Stimulated activated CD8-positive, alpha-beta memory T cell treated with anti-CD3 and anti-CD28 coated beads, Interleukin-4, amount 100 ng/mL, for 4 hours (primary cell): ENCODE data around the gene SEPTIN6.
A peak's percentile ranks its signal among the peaks of the same experiment; 100 is the strongest.

Experiments
- DNase-seq, 2 donors: peaks; one replicate each; pipeline ENCODE4 v3.0.0-alpha.2; 2020; ENCODE audit warnings: low read depth in 2 of 2, low spot score in 1 of 2

Gene SEPTIN6

DNA sequence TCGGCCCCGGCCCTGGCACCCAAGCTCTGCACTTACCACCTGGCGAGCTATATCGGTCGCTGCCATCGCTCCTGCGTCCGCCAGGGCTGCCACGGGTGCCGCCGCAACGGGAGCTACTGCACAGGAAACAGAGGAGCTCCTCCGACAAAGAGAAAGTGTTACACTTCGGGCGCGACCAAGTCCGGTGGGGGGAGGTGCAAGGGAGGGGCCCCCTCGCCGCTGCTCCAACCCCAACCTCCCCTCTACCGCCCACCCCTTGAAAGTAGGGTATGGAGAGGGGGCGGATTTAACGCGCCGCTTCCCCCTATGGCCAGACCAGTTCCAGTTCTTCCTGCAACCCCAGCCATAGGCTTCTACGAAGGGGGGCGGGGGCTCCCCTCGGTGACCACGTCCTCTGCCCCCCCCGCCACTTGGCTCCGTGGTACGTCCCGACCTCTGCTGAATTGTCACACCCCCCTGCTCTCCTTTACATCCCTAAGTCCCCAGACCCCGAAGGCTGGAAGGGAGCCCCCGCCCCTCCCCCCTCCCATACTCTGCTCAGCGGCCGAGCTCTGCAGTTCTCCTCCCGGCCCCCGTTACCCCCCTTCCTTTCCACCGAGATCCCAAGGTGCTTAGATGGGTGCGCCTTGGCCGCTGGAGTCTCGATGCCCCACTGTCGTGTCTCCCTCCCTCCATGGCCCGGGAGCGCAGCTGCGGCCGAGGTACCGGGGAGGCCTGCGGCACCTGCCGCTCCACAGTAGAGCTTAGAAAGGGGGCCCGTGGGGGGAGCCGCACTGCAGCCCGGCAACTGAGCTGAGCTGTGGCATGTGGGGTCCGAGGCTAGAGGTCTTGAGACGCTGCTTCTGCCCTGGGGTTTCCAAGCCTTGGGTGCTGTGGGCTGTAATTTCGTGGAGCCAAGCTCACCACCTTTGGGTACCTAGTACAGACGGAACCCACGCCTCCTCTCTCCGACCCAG, at the start of gene SEPTIN6:
Gene SEPTIN6, minus strand, starts transcription at position 129 of the 956 bp plus-strand sequence. Its CDS starts 63 bp downstream, at position 66.
- peak; percentile 35 to 74 for DNase-seq

GRCh38 chrX:119738742-119739141, 45.8 kb upstream of the SEPTIN6 start:
- no peak for DNase-seq

DNA sequence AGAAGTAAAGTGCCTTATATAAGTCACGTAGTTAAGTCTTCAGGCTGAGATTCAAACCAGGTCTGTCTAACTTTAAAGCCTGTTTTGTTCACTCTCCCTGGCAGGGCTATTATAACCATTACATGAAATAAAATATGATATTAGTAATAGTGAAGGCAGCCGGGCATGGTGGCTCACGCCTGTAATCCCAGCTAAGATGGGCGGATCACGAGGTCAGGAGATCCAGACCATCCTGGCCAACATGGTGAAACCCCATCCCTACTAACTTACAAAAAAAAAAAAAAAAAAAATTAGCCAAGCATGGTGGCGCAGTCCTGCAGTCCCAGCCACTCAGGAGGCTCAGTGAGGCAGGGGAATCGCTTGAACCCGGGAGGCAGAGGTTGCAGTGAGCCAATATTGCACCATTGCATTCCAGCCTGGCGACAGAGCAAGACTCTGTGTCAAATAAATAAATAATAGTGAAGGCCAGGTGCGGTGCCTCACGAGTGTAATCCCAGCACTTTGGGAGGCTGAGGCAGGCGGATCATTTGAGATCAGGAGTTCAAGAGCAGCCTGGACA, 43.3 kb upstream of the SEPTIN6 start:
- no peak for DNase-seq

- no peak for DNase-seq
Measured at GRCh38 chrX:119735467-119735866, 42.5 kb upstream of the SEPTIN6 start.

- DNase-seq, result no peak
Measured at GRCh38 chrX:119734897-119735339, 42.0 kb upstream of the SEPTIN6 start.

DNA sequence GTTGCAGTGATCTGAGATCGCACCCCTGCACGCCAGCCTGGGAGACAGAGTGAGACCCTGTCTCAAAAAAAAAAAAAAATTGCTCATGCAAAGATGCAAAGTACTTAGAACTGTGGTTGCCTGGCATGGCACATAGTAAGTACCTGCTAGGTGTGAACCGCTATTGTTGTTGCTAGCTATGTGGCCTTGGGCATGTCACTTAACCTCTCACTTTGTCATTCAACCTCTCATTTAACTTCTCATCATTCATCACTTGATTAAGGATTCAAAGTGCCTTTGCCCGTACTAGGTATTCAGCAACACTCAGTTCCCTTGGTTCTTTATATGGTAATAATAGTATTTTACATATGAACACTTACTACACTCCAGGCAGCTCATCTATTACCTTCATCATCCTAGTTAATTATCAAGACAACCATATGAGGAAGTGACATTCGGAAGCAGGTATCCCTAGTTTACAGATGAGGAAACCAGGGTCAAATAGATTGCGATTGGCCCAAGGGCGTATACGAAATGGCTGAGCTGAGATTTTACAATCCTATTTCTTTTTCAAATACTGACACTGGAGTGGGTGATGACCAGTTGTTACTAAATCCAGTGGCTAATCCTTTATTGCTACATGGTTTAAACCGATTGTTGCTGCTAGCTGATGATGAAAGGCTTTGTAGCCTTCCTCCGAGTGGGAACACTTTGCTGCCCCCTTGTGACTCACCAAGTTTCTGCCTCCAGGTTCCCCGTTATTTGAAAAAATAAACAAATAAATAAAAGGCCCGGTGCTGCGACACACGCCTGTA, 36.6 kb upstream of the SEPTIN6 start:
- DNase-seq, result peak; percentile 24

DNA sequence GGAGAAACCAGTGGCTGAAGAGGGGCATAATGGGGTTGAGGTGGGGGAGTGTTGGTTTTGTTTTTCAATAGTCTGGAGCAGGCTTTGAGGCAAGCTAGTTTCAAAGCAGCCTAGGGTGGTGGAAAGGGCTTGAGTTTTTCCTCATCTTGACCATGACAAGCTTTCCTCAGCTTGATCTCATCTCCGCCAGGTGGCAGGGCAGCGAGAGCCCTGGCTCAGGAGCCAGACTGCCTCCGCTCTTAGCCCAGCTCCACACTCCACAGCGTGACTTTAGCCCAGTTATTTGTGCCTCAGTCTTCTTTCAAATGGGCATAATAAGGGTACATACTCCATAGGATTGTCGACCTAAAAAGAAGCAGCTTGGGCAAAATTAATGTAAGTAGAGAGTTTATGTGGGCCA, 35.5 kb upstream of the SEPTIN6 start:
- no peak for DNase-seq

- DNase-seq, result no peak
Measured at GRCh38 chrX:119726900-119727555, 34.1 kb upstream of the SEPTIN6 start.

GRCh38 chrX:119721926-119722325, 29.0 kb upstream of the SEPTIN6 start:
- no peak for DNase-seq

DNA sequence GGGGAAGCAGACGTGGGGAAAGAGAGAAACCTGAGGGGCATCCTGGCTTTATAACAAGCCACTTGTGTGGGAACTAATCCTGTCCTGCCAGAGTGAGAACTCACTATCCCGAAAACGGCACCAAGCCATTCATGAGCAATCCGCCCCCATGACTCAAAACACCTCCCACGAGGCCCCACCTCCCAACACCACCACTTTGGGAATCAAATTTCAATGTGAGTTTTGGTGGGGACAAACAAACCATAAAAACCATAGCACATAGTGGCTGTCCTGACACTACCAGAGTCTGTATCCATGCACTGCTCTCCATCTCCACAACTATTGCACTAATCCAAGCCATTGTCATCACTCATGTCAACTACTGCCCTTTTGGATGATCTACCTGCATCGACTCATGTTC, 28.5 kb upstream of the SEPTIN6 start:
- DNase-seq, result no peak

DNA sequence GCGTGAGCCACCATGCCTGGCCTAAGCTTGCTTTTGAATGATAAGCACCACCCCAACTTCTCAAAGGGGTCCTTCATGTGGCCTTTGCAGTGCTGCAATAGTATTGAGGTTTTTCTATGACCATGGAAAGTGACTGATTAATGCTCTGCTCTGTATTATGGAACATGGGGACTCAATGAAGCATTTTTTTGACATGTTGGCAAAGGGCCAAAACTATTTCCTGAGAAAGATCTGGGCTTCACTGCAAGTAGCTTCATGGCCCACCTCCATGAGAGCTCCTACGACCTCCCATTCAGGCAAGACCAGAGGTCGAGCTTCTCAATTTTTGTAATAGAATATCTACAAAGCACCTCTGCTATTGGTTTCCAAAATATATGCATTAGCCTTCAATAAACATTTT, 16.7 kb upstream of the SEPTIN6 start:
- DNase-seq, result no peak

GRCh38 chrX:119708936-119709335, 16.0 kb upstream of the SEPTIN6 start:
- no peak for DNase-seq

DNA sequence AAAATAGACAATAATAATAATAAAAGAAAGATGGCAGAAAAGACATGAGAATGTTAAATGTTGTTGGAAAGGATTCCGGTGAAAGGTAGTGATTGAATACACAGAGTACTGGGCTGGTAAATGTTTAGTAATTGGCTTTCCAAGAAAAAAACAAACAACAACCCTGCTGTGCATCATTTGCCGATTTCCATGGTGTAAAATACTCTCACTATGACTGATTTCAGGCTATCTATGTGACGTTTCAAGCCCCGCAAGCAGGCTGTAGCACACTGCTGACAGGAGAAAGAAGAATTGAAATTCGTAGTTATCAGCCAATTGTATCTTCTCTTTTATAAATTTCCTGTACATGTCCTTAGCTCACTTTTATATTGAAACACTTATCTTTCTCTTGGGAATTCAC, 13.6 kb upstream of the SEPTIN6 start:
- no peak for DNase-seq

DNA sequence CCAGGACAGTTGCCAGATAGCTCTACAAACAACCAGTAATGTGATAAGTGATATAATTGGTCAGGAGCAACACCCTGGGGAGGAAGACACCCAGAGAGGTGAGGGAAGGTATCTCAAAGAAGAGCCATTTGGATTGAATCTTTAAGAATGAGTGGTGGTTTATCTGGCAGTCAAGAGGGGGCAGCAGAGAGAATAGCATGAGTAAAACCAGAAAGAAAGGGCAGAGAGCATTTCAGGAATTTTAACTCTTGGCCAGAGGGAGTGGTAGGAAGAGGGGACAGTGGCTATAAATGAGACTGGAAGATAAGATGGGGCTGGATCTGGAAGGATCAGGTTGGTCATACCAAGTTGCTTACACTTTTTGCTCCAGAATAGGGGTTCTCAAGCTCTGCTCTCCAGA, 5.9 kb upstream of the SEPTIN6 start:
- DNase-seq, result no peak

DNA sequence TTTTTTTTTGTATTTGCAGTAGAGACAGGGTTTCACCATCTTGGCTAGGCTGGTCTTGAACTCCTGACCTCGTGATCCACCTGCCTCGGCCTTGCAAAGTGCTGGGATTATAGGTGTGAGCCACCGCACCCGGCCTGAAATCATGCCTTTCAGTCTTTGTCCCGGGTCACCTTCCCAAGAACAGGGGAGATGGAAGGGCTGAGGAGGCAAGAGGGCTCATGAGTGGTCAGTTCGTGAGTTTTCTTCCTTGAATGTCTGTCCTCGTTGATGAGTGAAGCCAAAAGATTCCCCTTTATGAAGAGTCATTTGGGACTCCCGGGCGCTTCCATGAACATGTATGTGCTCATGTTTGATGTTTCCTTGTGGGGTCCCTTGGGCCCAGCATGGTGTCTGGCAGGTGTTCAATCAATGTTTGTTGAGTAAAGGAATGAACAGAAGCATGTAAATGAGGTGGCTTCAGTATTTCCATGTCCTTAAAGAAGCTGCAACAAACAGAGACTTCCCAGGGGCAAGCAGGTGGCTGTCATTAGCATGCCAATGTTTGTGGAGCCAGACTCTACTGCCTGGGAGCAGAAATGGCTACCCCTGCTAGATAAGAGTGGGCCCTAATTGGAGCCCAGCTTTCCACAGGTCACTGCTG, 3.4 kb upstream of the SEPTIN6 start:
- no peak for DNase-seq

GRCh38 chrX:119695535-119696050, 2.6 kb upstream of the SEPTIN6 start:
- DNase-seq, result no peak

GRCh38 chrX:119694601-119695534, 1.9 kb upstream of the SEPTIN6 start:
- DNase-seq, result no peak

DNA sequence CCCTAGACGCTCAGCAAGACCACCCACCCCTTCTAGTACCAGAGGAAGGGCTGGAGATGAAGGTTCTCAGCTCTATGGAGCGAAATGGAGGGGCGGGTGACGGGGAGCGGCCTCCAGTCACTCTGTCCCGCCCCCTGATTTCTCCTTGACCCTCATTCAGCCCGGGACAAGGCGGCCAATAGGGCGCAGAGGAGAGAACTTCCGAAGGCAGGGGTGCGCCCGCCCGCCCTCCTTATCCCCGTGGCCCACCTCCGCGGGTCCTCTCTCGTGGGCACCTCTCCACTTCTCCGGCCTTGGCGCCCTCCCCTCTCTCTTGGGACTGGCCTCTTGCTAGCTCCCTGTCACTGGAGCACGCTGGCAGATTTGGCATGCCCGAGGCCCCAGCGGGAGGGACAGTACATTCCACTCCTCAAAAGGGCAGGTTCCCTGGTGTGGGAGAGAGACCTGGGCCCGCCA, 1.1 kb upstream of the SEPTIN6 start:
- no peak for DNase-seq
